HG03095 (cell line): ENCODE measurements around the gene GPR18.
A peak's percentile ranks its signal among the peaks of the same experiment; 100 is the strongest.
"Not testable (repeated sequence)": the region's sequence is repeated elsewhere in the genome, so short reads cannot be mapped to it uniquely, and the experiment has no call there.

Experiments
- ATAC-seq: cut with Tn5 transposase; IDR thresholded peaks from one replicate; pipeline ENCODE4 v1.9.1; 2021; ENCODE audit warnings: moderate library complexity; ENCODE audit not compliant: unreplicated experiment

GPR18 gene

GRCh38 chr13:99231721-99232120, 26.5 kb downstream of the GPR18 start:
- no peak for ATAC-seq

GRCh38 chr13:99230991-99231390, 27.2 kb downstream of the GPR18 start:
- no peak for ATAC-seq

GRCh38 chr13:99230588-99230987, 27.6 kb downstream of the GPR18 start:
- not testable (repeated sequence) for ATAC-seq

GRCh38 chr13:99228737-99229691, 29.2 kb downstream of the GPR18 start:
- peak; percentile 93 for ATAC-seq

- no peak for ATAC-seq
These were observed 30.1 kb downstream of the GPR18 start for GRCh38 chr13:99227909-99228688.

GRCh38 chr13:99227331-99227900, 30.8 kb downstream of the GPR18 start:
- no peak for ATAC-seq

GRCh38 chr13:99226513-99226912, 31.7 kb downstream of the GPR18 start:
- no peak for ATAC-seq

- ATAC-seq, result no peak
These were observed 33.1 kb downstream of the GPR18 start for GRCh38 chr13:99225078-99225477.

- no peak for ATAC-seq
These were observed 34.2 kb downstream of the GPR18 start for GRCh38 chr13:99224021-99224420.

- ATAC-seq, result no peak
These were observed 34.6 kb downstream of the GPR18 start for GRCh38 chr13:99223587-99223986.

- ATAC-seq, result no peak
These were observed 36.5 kb downstream of the GPR18 start for GRCh38 chr13:99221567-99222239.

- ATAC-seq, result no peak
These were observed 37.8 kb downstream of the GPR18 start for GRCh38 chr13:99220199-99220935.

- ATAC-seq, result no peak
These were observed 39.2 kb downstream of the GPR18 start for GRCh38 chr13:99218969-99219368.

- no peak for ATAC-seq
These were observed 39.6 kb downstream of the GPR18 start for GRCh38 chr13:99218545-99218944.

- ATAC-seq, result no peak
These were observed 40.1 kb downstream of the GPR18 start for GRCh38 chr13:99218126-99218525.

GRCh38 chr13:99217461-99218110, 40.6 kb downstream of the GPR18 start:
- no peak for ATAC-seq

- ATAC-seq, result no peak
These were observed 42.9 kb downstream of the GPR18 start for GRCh38 chr13:99215184-99215830.

GRCh38 chr13:99214731-99215130, 43.4 kb downstream of the GPR18 start:
- ATAC-seq, result no peak

GRCh38 chr13:99214232-99214631, 43.9 kb downstream of the GPR18 start:
- peak; percentile 71 for ATAC-seq
